ENCODE measurements around the gene SMYD3. TPM values are rescaled to one million over a fixed set of nuclear protein-coding genes. Genes with fewer than 3 reads are reported as not detected.
A peak's percentile ranks its signal among the peaks of the same experiment; 100 is the strongest.

Gene SMYD3
- total and polyA plus RNA-seq, 9 of the 15 experiments (the other 6 are each of a cell fraction or from before 2014, with no cell fraction given): 128 to 440 (median 197) TPM

DNA sequence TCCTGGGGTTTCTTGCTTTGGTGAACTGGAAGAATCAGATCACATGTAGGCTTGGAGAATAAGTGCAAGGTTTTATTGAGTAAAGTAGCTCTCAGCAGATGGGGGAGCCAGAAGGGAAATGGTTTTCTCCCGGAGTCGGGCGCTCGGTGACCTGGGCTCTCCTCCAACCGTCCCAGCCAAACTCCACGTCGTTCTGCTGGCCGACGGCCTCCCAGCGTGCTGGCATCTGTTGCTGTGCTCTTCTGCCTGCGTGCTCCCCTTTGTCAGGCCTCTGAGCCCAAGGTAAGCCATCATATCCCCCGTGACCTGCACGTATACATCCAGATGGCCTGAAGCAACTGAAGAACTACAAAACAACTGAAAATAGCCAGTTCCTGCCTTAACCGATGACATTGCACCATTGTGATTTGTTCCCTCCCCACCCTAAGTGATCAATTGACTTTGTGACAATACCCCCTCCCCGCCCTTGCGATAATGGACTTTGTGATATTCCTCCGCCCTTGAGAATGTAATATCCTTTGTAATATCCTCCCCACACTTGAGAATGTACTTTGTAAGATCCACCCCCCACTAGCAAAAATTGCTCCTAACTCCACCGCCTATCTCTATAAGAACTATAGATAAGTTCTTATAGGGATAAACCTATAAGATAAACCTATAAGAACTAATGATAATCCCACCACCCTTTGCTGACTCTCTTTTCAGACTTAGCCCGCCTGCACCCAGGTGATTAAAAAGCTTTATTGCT lies 88.3 kb downstream of the SMYD3 start:
- Histone ChIP-seq H3K36me3 (ENCODE audit: control insufficient read depth, insufficient read depth, low read length) (no peaks in the 10 kb centered on the region), H4K20me1 (replicated peaks; ENCODE audit: control insufficient read depth, insufficient read depth, low read length) (no peaks in the 10 kb centered on the region), H3K27ac (ENCODE audit: extremely low read depth, low read depth, low read length) (no peak overlapping the region), H3K4me3 (no peak overlapping the region), H3K4me1 (replicated peaks in 1 of 2; ENCODE audit: control insufficient read depth in 2 of 2, insufficient read depth in 2 of 2, low read length in 2 of 2) (peaks cover 3% of the 10 kb centered on the region in 2 experiments; a peak in 2 of 5 replicates), H2AFZ (ENCODE audit: low read depth, low read length) (no peak overlapping the region), H3K9ac (ENCODE audit: insufficient read depth in 1 of 2, low read depth in 2 of 2, low read length in 2 of 2) (no peak overlapping the region), H3K9me3 (replicated peaks; ENCODE audit: control insufficient read depth, insufficient read depth, low read depth, low read length) (peaks cover 24% of the 10 kb centered on the region), H3K9me1 (ENCODE audit: control insufficient read depth, insufficient read depth, low read length) (no peaks in the 10 kb centered on the region), H3K4me2 (ENCODE audit: insufficient read depth, low read length) (no peak overlapping the region), H3K79me2 (ENCODE audit: control insufficient read depth, insufficient read depth, low read length) (no peaks in the 10 kb centered on the region), H3K27me3 (ENCODE audit: control insufficient read depth in 2 of 2, insufficient read depth in 2 of 2, low read length in 2 of 2) (no peaks in the 10 kb centered on the region)
- BruUV-seq (replicated peaks): no TSS peak
- TF ChIP-seq CBX3 (IDR thresholded peaks at IDR 0.05; ENCODE audit: borderline replicate concordance in 1 of 2, low read length in 2 of 2) (peak in 1 of 2 experiments; percentile 40; a peak in 1 of 3 replicates), ZNF57 (CRISPR knock-in tag; IDR thresholded peaks at IDR 0.05) (peak; percentile 99), ZNF445 (CRISPR knock-in tag; IDR thresholded peaks at IDR 0.05; ENCODE audit: low read depth) (peak; percentile 15; the same call in 1 of the 2 replicates), ZFP1 (CRISPR knock-in tag; IDR thresholded peaks at IDR 0.05) (no peak), ZFX (CRISPR knock-in tag; IDR thresholded peaks at IDR 0.05) (no peak), NFXL1 (CRISPR knock-in tag; IDR thresholded peaks at IDR 0.05) (no peak), TRIM28 (IDR thresholded peaks at IDR 0.05) (0 out of 2 replicates have a peak, but pooled peaks have one; percentile 59), TRIM24 (IDR thresholded peaks at IDR 0.05) (0 out of 4 replicates have a peak, but pooled peaks of 1 of the 2 experiments have one; percentile 14), CBX5 (IDR thresholded peaks at IDR 0.05; ENCODE audit: borderline replicate concordance, low read depth) (peak; percentile 78; the same call in 1 of the 2 replicates)
- intact Hi-C loops (cut with micrococcal nuclease): no loop called here
- ChIA-PET POLR2A (interaction anchor here (1.0 kb wide), 1 partner anchor 11 kb away, joined by 3 read pairs; no protein-coding TSS in a partner anchor), CTCF (ENCODE audit: low intra/inter-chr PET ratio) (no interaction called here)
- DNase-seq (ENCODE audit: extremely low read depth in 1 of 4, low spot score in 3 of 4): no peak
- WGBS (ENCODE audit: insufficient coverage, low coverage, missing lambda C conversion rate): 95% methylated on average over 19 of the region's 19 CpGs
- ATAC-seq: no peak
- in situ Hi-C loops (cut with MboI): no loop called here
- no peak for FAIRE-seq

Data from K562 (cell line).